AG04450 (cell line): ENCODE data around the gene MT1F. TPM values are rescaled to one million over a fixed set of nuclear protein-coding genes. Genes with fewer than 3 reads are reported as not detected.
"Not testable (repeated sequence)": the region's sequence is repeated elsewhere in the genome, so short reads cannot be mapped to it uniquely, and the experiment has no call there.

ENCODE experiments used
- CTCF ChIA-PET: fragments of 300-600, 350-600 bp; formaldehyde crosslinking; extraction: SDS; loops from one replicate; lab custom pipeline; 2022; ENCODE audit warnings: antibody characterized with exemption, inconsistent platforms; lab: Charles Lee
- POLR2A ChIA-PET: fragments of 350-600 bp; formaldehyde crosslinking; extraction: SDS; loops from one replicate; lab custom pipeline; 2021; ENCODE audit warnings: antibody characterized with exemption, inconsistent platforms; lab: Yijun Ruan, JAX
- DNase-seq: peaks from one replicate; pipeline ENCODE4 v3.0.0-alpha.2; 2011; ENCODE audit warnings: low read depth, low spot score
- H3K27ac ChIP-seq: one replicate; pipeline ENCODE4 v1.5.1; 2012; ENCODE audit warnings: low read depth, low read length, control low read depth
- H3K27me3 ChIP-seq: one replicate; pipeline ENCODE4 v1.6.0; 2012; ENCODE audit warnings: low read length; ENCODE audit not compliant: control insufficient read depth, insufficient read depth
- H3K4me3 ChIP-seq: 2 replicates; pipeline ENCODE4 v1.5.1; 2011; ENCODE audit warnings: mild to moderate bottlenecking, low read depth, low read length, control low read depth
- H3K9me3 ChIP-seq: 2 replicates; pipeline ENCODE4 v1.5.1; 2012; ENCODE audit warnings: low read length; ENCODE audit not compliant: control insufficient read depth, insufficient read depth
- polyA plus RNA-seq: library from polyadenylated mRNA; depleted of rRNA; stranded (reverse); fragments of >200 nt; gene quantifications from 2 replicates; pipeline ENCODE4 v1.2.3, GENCODE V29; 2011
- TF ChIP-seq, protein P1 (sequence below): IDR thresholded peaks from 2 replicates; pipeline ENCODE4 v1.5.1; 2011; ENCODE audit warnings: low read depth, low read length, control low read depth, inconsistent platforms

MT1F gene
- polyA plus RNA-seq, 1 experiment, result 0.35 TPM

DNA sequence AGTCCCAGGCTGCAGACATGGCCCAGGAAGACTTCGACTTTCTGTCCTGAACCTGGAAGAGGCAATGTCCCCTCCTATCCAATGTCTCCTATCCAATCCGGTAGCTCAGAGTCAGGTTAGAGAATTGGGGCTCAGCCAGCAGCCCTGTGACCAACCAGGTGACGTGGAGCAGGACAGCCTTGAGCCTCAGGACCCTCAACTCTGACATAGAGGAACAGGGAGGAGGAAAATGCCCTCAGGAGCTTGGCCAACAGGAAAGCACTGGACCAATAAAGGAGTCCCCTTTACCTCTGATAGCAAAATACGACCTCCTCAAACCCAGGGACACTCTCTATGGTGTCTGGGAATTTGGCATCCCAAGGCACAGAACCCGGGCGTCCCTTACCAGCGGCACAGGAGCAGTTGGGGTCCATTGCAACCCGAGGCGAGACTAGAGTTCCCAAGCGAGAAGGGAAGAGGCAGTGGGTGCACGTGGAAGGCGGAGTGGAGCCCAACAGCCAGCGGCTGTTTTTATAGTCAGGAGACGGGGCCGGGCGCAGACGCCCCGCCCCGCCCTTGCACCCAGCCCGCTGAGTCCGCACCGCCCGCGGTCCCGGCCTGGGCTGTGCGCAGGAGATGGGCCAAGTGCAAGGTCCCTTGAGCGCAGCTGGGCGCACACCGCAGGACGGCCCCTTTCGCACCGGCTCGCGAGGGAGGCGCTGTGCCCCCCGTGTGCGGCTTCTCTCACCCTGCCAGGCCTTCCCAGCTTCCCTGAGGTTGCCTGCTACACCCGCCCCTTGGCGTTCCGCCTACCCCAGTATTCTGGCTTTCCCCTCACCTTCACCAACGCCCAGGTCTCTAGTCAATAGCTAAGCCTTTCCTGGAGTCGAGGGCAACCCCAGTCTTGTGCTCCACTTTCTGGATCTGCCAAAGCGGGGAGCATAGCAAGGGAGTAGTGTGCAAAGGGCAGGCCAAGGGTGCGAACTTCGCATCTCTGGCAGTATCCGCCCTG is 10.1 kb downstream of the MT1F start, which contains the start of gene MT1G:
TSS of gene MT1G (minus strand) at position 485 of the 991 bp plus-strand sequence. CDS start at position 413, 72 bp downstream.
- Histone ChIP-seq H3K27ac (no peak within 1 kb of the TSS), H3K9me3 (no peaks in the 10 kb centered on the region; the same call in 1 of the 2 replicates), H3K4me3 (no peak within 1 kb of the TSS; the same call in 1 of the 2 replicates), H3K27me3 (peaks cover 73% of the 10 kb centered on the region)
- no peak for DNase-seq
- CTCF ChIA-PET, result interaction anchor here (0.9 kb wide), 1 partner anchor 154 kb away, joined by 3 read pairs; no protein-coding TSS in a partner anchor
- TF ChIP-seq, protein P1, sequence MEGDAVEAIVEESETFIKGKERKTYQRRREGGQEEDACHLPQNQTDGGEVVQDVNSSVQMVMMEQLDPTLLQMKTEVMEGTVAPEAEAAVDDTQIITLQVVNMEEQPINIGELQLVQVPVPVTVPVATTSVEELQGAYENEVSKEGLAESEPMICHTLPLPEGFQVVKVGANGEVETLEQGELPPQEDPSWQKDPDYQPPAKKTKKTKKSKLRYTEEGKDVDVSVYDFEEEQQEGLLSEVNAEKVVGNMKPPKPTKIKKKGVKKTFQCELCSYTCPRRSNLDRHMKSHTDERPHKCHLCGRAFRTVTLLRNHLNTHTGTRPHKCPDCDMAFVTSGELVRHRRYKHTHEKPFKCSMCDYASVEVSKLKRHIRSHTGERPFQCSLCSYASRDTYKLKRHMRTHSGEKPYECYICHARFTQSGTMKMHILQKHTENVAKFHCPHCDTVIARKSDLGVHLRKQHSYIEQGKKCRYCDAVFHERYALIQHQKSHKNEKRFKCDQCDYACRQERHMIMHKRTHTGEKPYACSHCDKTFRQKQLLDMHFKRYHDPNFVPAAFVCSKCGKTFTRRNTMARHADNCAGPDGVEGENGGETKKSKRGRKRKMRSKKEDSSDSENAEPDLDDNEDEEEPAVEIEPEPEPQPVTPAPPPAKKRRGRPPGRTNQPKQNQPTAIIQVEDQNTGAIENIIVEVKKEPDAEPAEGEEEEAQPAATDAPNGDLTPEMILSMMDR, result no peak
- POLR2A ChIA-PET, result interaction anchor here (1.8 kb wide), 1 partner anchor 42 kb away, joined by 6 read pairs; the partner anchor contains the start of gene MT1E

DNA sequence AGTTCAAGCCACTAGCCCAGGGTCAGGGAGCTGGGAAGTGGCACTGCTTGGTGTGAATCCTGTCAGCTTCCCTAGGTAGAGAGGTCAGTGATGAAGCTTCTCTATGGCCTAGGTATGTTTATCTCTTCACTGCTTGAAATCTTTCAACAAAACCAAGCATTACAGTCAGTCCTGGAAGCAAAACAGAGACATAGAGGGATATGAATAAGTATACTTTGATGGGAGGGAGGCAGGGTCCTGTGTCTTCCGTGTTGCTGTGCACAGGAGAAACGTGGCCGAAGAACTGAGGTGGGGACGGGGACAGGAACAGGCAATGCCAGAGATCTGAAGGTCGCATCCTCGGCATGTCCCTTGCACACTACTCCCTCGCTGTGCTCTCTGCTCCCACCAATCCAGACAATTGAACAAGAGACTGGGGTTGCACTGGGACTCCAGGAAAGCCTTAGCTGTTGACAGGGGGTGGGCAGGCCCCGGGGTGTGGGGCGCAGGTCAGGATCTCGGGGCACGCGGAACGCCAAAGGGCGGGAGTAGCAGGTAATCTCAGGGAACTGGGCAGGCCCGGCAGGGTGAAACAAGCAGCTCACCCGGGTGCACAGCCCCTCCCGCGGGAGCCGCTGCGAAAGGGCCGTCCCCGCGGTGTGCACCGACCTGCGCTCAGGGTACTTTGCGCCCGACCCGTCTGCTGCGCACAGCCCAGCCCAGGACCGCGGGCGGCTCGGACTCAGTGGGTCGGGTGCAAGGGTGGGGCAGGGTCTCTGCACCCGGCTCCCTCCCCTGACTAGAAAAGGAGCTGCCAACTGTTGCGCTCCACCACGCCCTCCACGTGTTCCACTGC is 11.5 kb downstream of the MT1F start, which contains the start of gene MT1H:
TSS of gene MT1H (plus strand) at position 810 of the 835 bp plus-strand sequence. CDS start 71 bp downstream, outside the sequence.
- no peak for DNase-seq
- ChIA-PET POLR2A (interaction anchor here (1.8 kb wide), 1 partner anchor 44 kb away, joined by 6 read pairs; the partner anchor contains the start of gene MT1E), CTCF (no interaction called here)
- H3K9me3 ChIP-seq, result no peaks in the 10 kb centered on the region; the same call in 1 of the 2 replicates
- no peak within 1 kb of the TSS for H3K27ac ChIP-seq
- no peak within 1 kb of the TSS for H3K4me3 ChIP-seq
- TF ChIP-seq, protein P1, result no peak
- peaks cover 65% of the 10 kb centered on the region for H3K27me3 ChIP-seq

DNA sequence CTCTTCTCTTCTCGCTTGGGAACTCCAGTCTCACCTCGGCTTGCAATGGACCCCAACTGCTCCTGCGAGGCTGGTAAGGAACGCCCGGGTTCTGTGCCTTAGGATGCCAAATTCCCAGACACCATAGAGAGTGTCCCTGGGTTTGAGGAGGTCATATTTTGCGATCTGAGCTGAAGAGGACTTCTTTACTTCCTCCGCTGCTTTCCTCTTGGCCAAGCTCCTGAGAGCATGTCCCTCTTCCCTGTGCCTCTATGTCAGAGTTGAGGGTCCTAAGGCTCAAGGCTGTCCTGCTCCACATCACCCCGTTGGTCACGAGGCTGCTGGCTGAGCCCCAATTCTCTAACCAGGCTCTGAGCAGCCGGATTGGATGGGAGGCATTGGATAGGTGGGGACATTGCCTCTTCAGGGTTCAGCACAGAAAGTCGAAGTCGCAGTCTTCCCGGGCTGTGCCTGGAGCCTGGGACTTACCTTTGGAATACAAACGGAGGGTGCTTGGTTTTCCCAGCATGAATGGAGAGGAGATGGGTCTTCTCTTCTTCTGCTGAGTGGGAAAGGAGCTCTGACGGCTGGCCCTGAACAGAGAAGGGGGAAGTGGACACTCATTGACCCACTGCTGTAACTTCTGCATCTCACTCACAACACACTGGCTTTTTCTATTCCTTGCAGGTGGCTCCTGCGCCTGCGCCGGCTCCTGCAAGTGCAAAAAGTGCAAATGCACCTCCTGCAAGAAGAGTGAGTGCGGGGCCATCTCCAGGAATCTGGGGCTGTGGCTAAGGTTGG is 12.3 kb downstream of the MT1F start:
- Histone ChIP-seq H3K27me3 (peaks cover 58% of the 10 kb centered on the region), H3K27ac (no peak overlapping the region), H3K4me3 (no peak overlapping the region), H3K9me3 (no peaks in the 10 kb centered on the region; the same call in 1 of the 2 replicates)
- POLR2A ChIA-PET, result no interaction called here
- DNase-seq, result no peak
- TF ChIP-seq, protein P1, result no peak
- CTCF ChIA-PET, result no interaction called here

DNA sequence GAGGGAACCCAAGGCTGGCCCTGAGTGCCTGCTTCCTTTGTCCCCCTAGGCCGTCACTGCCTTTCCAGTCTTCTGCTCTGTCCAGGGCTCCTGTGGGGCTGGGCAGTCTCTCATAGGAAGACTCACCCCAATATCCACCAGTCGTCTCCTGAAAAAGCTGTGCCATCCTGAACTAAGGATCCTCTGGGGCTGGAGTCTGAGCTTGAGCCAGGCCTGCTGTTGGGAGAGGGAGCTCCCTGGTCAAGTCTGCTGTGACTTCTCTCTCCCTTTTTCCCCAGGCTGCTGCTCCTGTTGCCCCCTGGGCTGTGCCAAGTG is 12.8 kb downstream of the MT1F start:
- Histone ChIP-seq H3K27ac (no peak overlapping the region), H3K27me3 (peaks cover 55% of the 10 kb centered on the region), H3K9me3 (no peaks in the 10 kb centered on the region; the same call in 1 of the 2 replicates), H3K4me3 (no peak overlapping the region)
- CTCF ChIA-PET, result no interaction called here
- POLR2A ChIA-PET, result no interaction called here
- TF ChIP-seq, protein P1, result no peak
- no peak for DNase-seq

DNA sequence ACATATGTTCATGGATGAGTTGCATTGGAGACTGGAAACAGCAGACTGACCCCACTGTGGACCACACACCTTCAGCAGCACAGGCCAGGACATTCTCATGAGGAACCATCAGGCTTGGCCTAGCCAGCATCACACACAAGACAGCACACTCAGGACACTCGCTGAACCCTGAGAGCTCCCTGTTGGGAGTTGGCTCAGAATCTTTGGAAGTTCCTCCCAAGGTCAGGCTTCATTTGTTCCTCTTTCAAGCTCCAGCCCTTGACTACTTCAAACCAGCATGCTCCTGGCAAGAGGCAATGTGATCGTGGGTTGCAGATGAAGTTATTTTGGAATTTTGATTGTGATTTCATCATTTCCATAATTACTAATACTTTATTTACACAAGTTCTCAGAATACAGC is 13.9 kb downstream of the MT1F start:
- CTCF ChIA-PET, result interaction anchor here (2.9 kb wide), 1 partner anchor 31 kb away, joined by 19 read pairs; no protein-coding TSS in a partner anchor
- H3K9me3 ChIP-seq, H3K27ac ChIP-seq, H3K4me3 ChIP-seq, DNase-seq: not testable (repeated sequence)
- POLR2A ChIA-PET, result interaction anchor here (1.5 kb wide), 1 partner anchor 46 kb away, joined by 6 read pairs; the partner anchor contains the start of gene MT1E
- H3K27me3 ChIP-seq, result peaks cover 58% of the 10 kb centered on the region

DNA sequence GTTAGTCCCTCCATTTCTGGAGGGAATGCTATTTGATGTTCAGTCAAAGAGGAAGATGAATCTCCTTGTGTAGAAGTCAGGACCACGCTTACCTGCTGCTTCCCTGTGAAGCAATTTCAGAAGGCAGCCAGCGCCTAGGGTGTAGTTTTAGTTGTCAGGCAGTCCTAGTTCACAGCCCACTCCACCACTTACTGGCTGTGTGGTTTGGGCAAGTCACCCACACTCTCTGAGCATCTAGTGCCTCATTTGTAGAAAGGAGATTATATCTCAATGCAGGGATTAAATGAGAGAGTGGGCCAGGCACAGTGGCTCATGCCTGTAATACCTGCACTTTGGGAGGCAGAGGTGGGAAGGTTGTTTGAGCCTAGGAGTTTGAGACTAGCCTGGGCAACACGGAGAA is 14.4 kb downstream of the MT1F start:
- H3K27me3 ChIP-seq, result peaks cover 57% of the 10 kb centered on the region
- CTCF ChIA-PET, result interaction anchor here (2.9 kb wide), 1 partner anchor 30 kb away, joined by 19 read pairs; no protein-coding TSS in a partner anchor
- not testable (repeated sequence) for H3K9me3 ChIP-seq, H3K27ac ChIP-seq, DNase-seq, H3K4me3 ChIP-seq
- POLR2A ChIA-PET, result interaction anchor here (1.1 to 1.5 kb wide), 3 partner anchors 10 to 65 kb away, joined by 4 to 6 read pairs (median 6); partner anchors contain the start of genes MT1E and MT1X
